ENCODE results near the gene IER5.

IER5 gene

GRCh38 chr1:181135815-181136737 is 47.6 kb downstream of the IER5 start:
- no peak for DNase-seq

GRCh38 chr1:181136738-181137122 is 48.2 kb downstream of the IER5 start:
- DNase-seq = no peak

- DNase-seq = no peak
Measured at GRCh38 chr1:181137217-181137743, 48.8 kb downstream of the IER5 start.

- DNase-seq = no peak
Measured at GRCh38 chr1:181139631-181140061, 51.1 kb downstream of the IER5 start.

- DNase-seq = peak; percentile 63
Measured at GRCh38 chr1:181140398-181140797, 51.9 kb downstream of the IER5 start.

GRCh38 chr1:181140891-181141290 is 52.4 kb downstream of the IER5 start:
- no peak for DNase-seq

GRCh38 chr1:181141431-181141910 is 53.0 kb downstream of the IER5 start:
- DNase-seq = peak; percentile 87

Data from stimulated activated CD4-positive, alpha-beta T cell treated with anti-CD3 and anti-CD28 coated beads, Interleukin-1b, Interleukin-23, amount 100 ng/mL, for 48 hours (primary cell).